Activated CD4-positive, CD25-positive, alpha-beta regulatory T cell treated with anti-CD3 and anti-CD28 coated beads, Interleukin-2, amount 50 U/mL, for 72 hours (primary cell): ENCODE data around the gene PPID.
"Not testable (repeated sequence)": the region's sequence is repeated elsewhere in the genome, so short reads cannot be mapped to it uniquely, and the experiment has no call there.

Experiments
- DNase-seq: peaks from one replicate; pipeline ENCODE4 v3.0.0; 2021

PPID gene

GRCh38 chr4:158729716-158730559 is 6.7 kb upstream of the PPID start:
- DNase-seq: no peak

DNA sequence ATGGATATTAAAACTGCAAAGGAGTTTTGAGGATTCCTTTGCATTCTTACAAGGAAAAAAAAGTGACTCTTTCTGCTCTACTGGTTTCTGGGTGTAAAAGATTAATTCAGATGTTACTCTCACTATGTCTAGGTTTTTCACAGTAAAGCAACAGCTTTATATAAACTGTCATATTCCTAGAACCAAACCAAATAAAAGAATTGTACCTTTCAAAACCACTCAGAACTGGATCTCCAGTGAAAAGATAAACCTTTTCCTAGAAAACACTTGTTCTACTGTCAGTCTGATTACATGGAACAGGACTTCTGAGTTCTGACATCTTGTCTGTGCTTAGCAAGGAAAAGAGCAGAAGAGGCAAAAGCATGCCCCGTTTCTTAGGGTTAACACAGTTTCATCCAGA is 5.0 kb upstream of the PPID start:
- DNase-seq: no peak

DNA sequence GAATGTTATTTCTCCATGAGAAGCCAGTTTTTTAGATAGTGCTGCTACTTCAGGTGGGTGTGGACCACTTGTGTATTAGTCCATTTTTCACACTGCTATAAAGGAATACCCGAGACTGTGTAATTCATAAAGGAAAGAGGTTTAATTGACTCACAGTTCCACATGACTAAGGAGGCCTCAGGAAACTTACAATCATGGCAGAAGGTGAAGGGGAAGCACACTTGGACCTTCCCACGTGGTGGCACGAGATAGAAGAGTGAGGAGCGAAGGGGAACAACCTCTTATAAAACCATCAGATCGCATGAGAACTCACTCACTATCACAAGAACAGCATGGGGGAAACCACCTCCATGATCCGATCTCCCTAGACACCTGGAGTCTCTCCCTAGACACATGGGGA is 3.4 kb upstream of the PPID start:
- no peak for DNase-seq

GRCh38 chr4:158724637-158725036 is 1.4 kb upstream of the PPID start:
- DNase-seq: no peak

DNA sequence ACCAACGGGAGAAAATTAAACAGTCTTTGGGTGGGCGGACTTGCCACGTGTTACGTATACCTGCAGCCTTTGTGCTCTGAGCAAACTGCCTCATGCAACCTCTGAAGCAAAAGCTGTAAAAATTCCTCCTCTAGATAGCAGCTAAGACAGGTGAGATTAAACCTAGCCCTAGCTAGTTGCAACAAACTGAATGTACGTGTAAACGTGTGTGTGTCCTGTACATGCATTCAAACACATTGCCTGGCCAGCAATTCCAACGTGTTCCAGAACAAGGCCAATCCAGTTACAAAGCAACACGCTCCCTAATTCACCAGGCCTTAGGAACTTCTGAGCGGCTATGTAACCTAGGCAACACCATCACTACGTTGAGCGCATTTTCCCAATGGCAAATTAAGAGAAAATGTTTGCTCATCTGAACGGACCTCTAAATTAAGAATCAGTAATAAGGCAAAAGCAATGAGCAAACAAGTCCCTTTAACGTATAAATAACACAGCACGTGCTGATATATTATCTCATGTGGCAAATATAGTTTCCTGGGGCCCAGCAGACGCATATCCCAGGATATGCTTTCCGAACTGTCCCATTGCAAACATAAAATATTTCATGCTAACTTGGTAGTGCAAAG is 792 bp downstream of the PPID start:
- no peak for DNase-seq

DNA sequence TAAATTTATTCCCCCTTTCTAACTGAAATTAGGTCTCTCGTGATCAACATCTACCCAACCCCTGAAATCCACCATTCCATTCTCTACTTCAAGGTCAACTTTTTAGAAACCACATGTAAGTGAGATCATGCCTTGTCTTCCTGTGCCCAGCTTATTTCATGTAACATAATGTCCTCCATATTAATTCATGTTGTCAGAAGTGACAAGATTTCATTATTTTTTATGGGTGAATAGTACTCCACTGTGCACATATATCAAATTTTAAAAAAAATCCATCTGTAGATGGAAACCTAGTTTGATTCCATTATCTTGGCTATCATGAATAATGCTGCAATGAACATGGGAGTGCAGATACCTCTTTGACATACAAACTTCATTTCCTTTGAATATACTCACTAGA is 1.5 kb downstream of the PPID start:
- DNase-seq: no peak

DNA sequence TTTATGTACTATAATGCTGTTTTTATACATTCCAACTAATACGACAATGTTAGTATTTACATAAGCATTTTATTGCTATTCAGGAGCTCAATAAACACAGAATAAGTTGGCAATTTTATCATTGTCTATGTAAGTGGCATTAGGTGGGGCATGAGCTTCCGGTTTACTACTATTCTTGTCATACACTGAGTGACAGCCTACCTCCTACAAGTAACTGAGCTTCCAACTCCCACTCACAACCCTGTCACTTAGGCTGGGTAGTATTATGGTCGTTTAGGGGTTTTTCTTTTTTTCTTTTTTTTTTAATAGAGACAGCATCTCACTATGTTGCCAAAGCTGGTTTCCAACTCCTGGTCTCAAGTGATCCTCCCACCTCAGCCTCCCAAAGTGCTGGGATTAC is 7.4 kb downstream of the PPID start:
- DNase-seq: no peak

GRCh38 chr4:158714937-158715336 is 8.3 kb downstream of the PPID start:
- no peak for DNase-seq

DNA sequence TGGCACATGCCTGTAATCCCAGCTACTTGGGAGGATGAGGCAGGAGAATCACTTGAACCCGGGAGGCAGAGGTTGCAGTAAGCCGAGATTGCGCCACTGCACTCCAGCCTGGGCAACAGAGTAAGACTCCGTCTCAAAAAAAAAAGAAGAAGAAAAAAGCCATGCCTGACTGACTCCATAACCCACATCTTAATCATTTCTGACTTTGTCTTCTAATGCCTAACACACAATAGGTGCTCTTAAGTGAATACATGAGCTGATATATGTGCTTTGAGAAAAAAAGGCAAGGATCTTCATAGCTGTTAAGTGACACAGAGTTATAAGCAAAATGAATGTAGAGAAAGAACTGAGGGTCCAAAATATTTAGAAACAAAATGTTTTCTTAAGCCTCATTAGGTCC is 10.6 kb downstream of the PPID start:
- not testable (repeated sequence) for DNase-seq

DNA sequence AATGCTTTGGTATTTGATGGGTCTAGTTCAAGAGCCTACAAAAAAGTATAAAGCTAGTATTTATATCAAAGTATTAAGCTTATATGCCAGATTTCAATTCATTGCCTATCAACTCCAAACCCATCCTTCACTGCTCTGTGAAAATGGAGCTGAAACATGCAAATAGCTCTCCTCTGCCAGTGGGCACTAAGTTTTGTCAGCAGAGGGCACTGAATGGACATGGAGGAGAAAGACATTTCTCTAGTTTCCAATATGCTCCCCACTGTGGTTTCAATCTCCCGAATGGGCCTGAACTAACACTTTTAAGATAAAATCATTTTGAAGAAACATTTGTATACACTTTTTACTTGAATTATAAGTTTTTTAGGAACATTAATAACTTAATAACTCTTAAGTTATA is 12.4 kb downstream of the PPID start:
- DNase-seq: no peak

DNA sequence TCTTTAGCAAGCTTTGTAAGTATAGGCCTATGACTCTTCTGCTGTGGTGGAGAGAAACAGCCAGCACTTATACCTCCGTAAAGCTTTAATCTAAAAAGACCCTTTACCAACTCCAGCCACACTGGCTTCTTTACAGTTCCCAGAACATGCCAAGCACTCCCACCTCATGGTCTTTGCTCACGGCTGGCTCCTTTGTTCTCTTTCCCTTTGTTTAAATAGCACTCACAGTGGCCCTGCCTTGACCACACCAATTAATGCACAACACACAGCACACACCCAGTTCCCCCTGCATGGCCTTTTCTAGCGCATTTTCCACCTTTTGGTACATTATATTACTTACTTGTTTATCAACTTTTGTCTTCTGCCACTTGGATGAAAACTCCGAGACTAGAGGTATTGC is 18.9 kb downstream of the PPID start:
- DNase-seq: no peak

DNA sequence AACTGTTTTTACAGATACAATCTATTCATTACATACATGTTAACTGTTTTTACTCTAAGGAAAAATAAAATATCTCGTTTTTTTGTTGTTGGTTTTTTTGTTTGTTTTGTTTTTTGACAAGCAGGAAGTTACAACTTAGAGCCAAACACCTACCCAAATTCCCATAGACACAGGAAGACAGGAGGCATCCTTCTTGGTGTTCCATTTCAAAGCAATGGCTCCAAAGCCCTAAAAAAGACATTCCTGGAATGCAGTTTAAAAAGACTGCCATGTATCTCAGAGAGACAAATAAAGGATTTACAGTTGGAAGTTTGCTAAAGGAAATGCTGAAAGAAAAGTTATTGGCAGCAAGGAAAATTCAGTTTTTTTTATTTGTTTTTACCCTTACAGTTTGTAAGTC is 34.4 kb downstream of the PPID start:
- DNase-seq: no peak

DNA sequence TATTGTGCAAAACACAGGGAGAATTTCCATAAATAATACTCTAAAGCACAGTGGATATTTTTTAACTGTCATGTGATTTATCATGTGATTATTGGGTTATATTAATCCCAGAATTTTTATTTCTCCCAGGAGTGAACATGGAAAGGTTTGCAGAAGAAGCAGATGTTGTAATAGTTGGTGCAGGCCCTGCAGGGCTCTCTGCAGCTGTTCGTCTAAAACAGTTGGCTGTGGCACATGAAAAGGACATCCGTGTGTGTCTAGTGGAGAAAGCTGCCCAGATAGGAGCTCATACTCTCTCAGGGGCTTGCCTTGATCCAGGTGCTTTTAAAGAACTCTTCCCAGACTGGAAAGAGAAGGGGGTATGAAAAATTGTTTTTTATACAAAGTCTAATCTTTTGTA is 41.1 kb downstream of the PPID start:
- DNase-seq: no peak

GRCh38 chr4:158681629-158682028 is 41.6 kb downstream of the PPID start:
- DNase-seq: no peak

- no peak for DNase-seq
These were observed 44.4 kb downstream of the PPID start for GRCh38 chr4:158678767-158679166.

DNA sequence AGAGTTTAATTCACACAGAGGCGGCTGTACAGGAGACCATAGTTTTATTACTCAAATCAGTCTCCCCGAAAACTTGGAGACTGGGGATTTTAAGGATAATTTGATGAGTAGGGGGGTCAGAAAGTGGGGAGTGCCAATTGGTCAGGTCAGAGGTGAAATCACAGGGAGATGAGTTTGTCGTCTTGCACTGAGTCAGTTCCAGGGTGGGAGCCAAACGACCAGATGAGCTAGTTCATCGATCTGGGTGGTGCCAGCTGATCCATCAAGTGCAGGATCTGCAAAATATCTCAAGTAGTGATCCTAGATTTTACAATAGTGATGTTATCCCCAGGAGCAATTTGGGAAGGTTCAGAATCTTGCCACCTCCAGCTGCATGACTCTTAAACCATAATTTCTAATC is 47.1 kb downstream of the PPID start:
- DNase-seq: no peak

GRCh38 chr4:158673633-158674032 is 49.6 kb downstream of the PPID start:
- no peak for DNase-seq

DNA sequence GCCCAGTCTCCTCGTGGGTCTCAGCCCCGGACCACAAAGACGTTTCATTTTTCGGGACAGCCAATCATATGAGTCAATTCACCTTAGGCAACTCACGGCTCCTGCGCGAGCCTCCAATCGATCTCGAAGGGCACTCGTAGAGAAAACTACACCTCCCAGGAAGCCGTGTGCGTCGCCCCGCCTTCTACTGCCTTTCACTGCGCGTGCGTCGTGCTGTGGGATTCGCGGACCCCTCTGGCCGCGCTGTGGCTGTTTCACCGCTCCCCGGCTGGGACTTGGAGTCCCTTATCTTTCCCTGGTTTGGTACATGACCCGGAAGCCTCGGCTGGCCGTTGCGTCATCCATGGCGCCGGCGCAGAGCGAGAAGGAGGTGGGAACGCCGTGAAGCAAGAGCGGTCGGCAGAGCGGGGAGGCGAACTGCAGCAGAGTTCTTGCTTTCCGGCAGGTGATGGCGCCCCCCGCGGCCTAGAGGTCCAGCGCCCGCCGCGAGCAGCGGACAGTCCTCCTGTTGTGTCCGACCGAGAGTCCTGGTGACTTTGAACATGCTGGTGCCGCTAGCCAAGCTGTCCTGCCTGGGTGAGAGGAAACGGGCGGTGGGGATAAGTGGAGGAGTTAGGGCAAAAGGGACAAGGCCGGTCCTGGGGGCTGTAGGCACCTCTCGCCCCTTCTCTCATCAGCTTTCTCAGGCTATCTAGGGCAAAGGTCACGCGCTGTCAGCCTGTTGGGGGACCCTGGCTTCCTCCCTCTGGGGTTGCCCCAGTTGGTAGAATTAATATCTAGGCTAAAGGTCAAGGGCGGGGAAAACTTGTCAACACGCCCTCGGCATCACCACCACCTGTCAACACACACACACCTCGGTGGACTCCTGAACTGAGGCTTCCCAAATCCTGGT is 51.0 kb downstream of the PPID start, which contains the start of gene ETFDH:
Gene ETFDH, plus strand, starts transcription at position 382 of the 892 bp plus-strand sequence. Its CDS starts 161 bp downstream, at position 543.
- DNase-seq: peak; percentile 91

- DNase-seq: no peak
These were observed 51.6 kb downstream of the PPID start, which contains the start of gene C4orf46 for GRCh38 chr4:158671665-158671914. Gene C4orf46, minus strand, starts transcription at chr4:158671887. Its CDS starts 86 bp downstream, at chr4:158671801.

GRCh38 chr4:158670975-158671664 is 52.1 kb downstream of the PPID start:
- DNase-seq: peak; percentile 40

DNA sequence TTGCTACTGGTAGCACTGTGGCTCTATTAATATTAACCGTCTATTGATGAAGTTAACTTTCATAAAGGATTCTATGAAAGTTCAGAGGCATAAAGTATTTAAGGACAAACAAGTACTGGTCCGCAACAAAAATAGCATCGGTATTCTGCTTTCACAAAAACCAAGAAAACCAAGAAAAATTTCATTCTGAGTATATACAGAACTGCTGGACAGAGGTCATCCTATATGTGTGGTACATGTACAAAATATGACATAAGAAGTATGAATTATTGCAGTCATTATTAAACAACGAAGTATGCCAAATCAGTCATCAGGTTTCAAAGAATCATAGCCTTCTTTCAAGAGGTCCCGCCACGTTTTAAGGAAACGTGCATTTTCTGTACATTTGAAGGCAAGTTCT is 53.9 kb downstream of the PPID start:
- DNase-seq: no peak

GRCh38 chr4:158667651-158668198 is 55.5 kb downstream of the PPID start:
- no peak for DNase-seq

- DNase-seq: no peak
These were observed 56.3 kb downstream of the PPID start for GRCh38 chr4:158666892-158667291.
